ENCODE measurements around the gene KCNH5.

KCNH5 gene

DNA sequence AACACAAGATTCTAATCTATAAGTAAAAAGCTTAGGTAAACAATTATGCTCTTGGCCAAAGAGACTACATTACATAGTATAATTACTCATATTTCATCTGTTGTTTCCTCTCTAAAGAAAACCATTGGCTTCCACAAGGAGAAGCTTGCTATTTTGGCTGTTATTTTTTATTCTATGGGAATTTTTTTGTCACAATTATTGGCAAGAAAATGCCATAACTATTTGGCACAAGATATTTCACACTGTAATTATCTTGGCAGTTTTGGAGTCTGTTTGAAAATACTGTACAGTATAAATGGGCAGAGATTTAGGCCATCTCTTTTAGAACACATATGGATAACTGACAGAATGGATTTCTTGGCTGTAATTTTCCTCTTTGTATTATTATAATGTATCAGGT lies 51.2 kb downstream of the KCNH5 start:
- DNase-seq: no peak

GRCh38 chr14:62988967-62989366 lies 56.3 kb downstream of the KCNH5 start:
- DNase-seq: no peak

DNA sequence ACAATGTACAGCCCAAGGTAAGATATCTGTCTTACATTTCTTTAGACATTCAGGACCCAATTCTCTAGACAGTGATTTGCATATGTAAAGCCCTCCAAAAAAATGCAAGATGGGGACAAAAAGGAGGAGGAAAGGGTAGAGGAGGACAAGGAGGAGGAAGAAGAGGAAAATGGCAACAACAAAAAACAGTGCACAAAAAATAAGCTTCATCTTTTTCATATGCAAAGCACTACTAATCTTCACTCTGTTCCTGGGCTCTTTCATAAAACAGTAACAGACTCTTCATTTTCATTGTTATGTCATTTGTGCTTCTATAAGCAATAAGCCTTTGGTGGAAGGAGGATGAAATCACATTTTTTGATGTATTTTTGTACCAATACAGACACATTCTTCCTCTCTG lies 61.4 kb downstream of the KCNH5 start:
- no peak for DNase-seq

GRCh38 chr14:62980693-62981092 lies 64.6 kb downstream of the KCNH5 start:
- DNase-seq: no peak

DNA sequence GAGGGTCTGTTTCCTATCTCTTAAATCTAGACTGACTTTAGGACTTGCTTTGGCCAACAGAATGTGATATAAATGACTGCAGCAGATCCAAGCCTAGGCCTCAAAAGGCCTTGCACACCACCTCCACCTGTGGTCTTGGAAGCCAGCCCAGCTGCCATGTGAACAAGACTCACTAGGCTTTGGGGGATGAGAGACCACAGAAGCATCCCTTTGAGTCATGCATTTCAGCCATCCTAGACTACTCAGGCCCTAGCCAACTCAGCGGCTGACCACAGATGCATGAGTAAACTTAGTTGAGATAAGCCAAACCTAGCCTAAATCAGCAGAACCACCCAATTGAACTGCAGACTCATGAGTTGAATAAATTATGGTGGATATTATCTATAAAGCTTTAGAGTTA lies 87.7 kb downstream of the KCNH5 start:
- DNase-seq: no peak

GRCh38 chr14:62956413-62956812 lies 88.8 kb downstream of the KCNH5 start:
- no peak for DNase-seq

GRCh38 chr14:62954165-62954564 lies 91.1 kb downstream of the KCNH5 start:
- DNase-seq: no peak

- DNase-seq: no peak
Measured at GRCh38 chr14:62952226-62952625, 93.0 kb downstream of the KCNH5 start.

DNA sequence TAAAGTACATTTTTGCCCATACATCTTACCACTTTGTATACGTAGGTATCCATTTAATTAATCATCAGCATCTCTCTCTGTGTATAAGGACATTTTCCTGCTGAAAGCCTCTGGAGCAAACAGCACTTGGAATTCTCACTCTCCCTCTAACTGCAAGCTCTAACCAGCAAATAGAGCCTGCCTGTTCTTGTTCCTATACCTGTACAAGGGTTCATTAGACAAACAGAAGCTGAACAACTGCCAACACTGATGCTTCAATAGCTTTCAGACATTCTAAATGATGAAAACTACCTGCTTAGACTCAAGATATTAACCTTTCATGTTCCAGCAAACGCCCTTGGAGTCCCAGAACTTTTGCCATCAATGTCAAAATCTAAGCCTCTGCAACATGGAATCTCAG lies 98.0 kb downstream of the KCNH5 start:
- DNase-seq: no peak

- no peak for DNase-seq
Measured at GRCh38 chr14:62946221-62946620, 99.0 kb downstream of the KCNH5 start.

GRCh38 chr14:62943202-62943601 lies 102.1 kb downstream of the KCNH5 start:
- DNase-seq: no peak

DNA sequence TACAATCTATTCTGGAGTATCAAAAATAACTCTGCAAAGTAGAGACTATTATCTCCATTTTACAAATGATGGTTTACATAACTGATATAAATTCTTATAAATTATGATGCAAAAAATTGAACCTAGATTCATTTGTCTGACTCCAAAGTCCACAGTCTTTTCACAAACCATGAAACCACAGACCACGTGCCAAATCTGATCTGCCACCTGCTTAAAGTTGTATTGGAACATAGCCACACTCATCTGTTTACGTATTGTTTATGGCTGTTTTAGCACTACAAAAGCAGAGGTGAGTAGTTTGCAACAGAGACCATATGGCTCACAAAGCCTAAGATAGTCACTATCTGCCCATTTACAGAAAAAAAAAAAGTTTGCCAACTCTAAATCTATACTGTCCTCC lies 105.3 kb downstream of the KCNH5 start:
- no peak for DNase-seq

- DNase-seq: no peak
Measured at GRCh38 chr14:62938778-62939177, 106.5 kb downstream of the KCNH5 start.

- DNase-seq: no peak
Measured at GRCh38 chr14:62934439-62934838, 110.8 kb downstream of the KCNH5 start.

DNA sequence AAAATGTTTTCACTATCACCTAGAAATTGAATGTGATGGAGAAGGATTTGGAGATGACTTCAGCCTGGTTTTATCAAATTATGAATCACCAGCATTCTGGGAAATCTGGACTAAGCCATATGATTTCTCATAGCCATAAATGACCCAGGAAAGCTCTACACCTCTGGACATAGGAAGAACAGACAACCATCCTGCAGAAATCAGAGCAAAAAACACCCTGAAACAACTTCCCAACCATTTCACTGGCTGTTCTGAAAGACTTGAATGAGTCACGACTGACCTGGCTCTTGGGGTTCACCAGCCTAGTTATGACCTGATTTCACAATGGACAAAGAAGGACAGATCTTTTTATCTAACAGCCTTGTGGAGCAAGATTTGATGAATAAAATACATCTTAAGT lies 123.8 kb downstream of the KCNH5 start:
- DNase-seq: no peak

DNA sequence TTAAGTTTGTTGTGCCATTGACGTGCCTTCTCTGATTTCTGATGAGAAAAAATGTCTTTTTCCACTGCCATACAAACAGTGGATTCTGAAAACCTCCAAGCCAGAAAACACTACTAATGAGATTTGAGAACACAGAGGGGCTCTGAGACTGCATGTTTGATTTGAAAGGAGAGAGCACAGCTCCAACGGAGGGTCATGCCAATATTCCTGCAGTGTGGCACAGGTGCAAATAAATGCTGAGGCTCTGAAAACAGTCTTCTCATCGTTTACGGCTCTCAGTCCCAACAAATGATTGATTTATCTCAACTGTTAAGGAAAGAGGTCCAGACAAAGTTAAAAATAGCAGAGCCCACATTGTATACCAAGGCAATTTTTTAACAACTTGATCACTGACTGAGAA lies 128.7 kb downstream of the KCNH5 start:
- DNase-seq: no peak

DNA sequence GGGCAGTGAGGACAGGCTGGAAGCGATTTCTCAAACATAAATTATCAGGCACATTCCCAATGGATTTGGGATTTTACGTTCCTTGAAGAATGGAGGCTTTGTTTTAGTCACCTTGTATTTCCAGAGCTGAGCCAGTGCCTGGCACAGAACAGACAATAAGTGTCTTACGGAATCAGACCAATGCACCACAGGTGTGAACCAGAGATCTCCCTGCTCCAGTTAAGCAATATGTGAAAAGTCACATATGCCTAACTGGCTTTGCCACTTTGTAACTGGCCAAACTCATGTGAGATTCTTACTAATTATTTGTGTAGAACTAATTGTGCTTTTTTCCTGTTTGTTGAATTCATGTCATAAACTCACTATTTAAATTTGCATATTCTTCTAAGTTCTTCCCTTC lies 130.4 kb downstream of the KCNH5 start:
- DNase-seq: no peak

DNA sequence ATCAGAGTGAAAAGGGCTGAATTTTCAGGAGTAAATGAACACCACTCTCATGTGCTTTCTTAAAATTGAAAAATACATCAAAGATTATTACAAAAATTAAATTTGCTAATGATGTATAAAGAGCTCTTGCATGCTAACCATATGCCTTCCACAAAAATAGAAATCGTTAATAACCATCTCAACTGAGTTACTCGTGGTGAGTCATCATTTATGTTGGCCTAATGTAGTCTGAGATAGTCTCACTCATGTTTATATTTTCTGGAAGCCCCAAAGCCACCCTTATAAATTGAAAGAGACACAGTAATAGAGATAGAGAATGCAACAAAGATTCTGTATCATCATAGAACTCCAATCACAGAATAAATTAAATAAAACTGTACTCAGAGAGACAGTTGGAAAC lies 131.2 kb downstream of the KCNH5 start:
- DNase-seq: no peak

GRCh38 chr14:62908506-62908905 lies 136.8 kb downstream of the KCNH5 start:
- DNase-seq: no peak

DNA sequence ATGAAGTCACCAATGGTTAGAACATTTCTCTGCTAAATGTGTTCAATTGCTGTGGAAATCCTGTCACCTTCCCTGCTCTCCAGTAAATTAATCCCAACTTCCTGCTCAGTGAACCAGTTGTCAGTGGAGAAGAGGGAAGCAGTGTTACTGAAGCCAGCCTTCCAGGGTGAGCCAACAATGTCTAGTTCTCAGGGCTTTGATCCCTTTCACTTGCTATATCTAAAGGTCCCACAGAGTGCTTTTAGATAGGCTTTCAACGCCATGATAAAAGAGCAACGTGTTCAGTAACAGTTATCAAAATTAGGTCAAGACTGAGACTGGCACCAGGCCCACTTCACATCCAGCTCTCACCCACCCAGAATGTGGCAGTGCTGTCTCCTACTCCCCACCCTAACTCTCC lies 139.7 kb downstream of the KCNH5 start:
- DNase-seq: no peak

GRCh38 chr14:62897771-62898170 lies 147.5 kb downstream of the KCNH5 start:
- DNase-seq: no peak

- no peak for DNase-seq
Measured at GRCh38 chr14:62896932-62897456, 148.3 kb downstream of the KCNH5 start.

DNA sequence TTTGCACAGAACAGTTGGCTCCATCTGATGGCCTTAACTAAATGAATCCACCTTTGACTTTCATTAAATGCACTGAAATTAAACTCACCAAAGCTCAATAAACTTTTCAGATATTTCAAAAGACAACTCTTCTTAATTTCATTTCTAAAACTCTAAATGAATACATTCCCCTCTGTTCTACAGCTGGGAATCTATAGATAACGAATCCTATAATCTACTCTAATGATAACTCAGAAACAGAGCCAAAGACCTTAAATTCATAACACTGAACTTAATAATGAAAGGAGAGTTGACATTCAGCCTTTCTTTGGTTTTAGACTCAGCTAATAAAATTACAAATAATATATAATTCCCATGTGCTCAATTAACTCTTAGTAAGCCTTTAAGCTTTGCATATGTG lies 150.5 kb downstream of the KCNH5 start:
- DNase-seq: no peak

GRCh38 chr14:62889364-62889763 lies 155.9 kb downstream of the KCNH5 start:
- no peak for DNase-seq

DNA sequence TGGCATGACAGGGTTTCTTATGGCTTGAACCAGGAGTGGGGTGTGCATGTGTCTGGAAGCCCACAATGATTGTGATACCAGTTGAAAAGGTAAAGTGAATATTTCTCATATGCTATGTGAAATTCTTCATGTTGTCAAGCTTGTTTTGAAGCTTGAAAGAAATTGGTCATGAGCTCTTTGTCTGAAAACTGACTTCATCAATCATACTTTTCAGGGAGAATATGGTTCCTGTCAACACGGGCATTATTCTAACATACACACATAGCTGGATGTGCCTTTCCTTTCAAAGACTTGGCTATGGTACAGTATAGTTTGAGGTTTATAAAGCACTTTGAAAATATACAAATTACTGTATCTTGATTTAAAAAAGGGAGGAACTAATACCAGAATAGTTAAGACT lies 158.8 kb downstream of the KCNH5 start:
- DNase-seq: no peak

- DNase-seq: no peak
Measured at GRCh38 chr14:62885451-62885850, 159.8 kb downstream of the KCNH5 start.
